Measurements from ENCODE around the gene CSNK1E. TPM values are rescaled to one million over a fixed set of nuclear protein-coding genes. Genes with fewer than 3 reads are reported as not detected.

CSNK1E gene
- total RNA-seq, 2 donors from 2014 or later, result 98.1 to 140 TPM

- TF ChIP-seq CTCF (IDR thresholded peaks at IDR 0.05), result no peak
- Histone ChIP-seq H3K4me1 (ENCODE audit: control insufficient read depth in 1 of 2, low read depth in 2 of 2) (peaks cover 42 to 66% of the 10 kb centered on the region in 2 donors), H3K27me3 (replicated peaks; ENCODE audit: insufficient read depth) (no peaks in the 10 kb centered on the region), H3K9me3 (no peaks in the 10 kb centered on the region), H3K27ac (peak overlapping the region in 1 of 2 donors; percentile 27), H3K4me3 (no peak overlapping the region), H3K36me3 (no peaks in the 10 kb centered on the region)
- ATAC-seq (ENCODE audit: insufficient number of reproducible peaks, low FRiP score, low read depth), result no peak
- DNase-seq (ENCODE audit: low spot score), result no peak
Measured at GRCh38 chr22:38267086-38267485, 50.1 kb downstream of the CSNK1E start.

- Histone ChIP-seq H3K4me3 (no peak overlapping the region), H3K27ac (peak overlapping the region; percentile 14 to 45), H3K36me3 (no peaks in the 10 kb centered on the region), H3K4me1 (ENCODE audit: control insufficient read depth in 1 of 2, low read depth in 2 of 2) (peaks cover 41 to 66% of the 10 kb centered on the region in 2 donors), H3K9me3 (no peaks in the 10 kb centered on the region), H3K27me3 (replicated peaks; ENCODE audit: insufficient read depth) (no peaks in the 10 kb centered on the region)
- no peak for ATAC-seq (ENCODE audit: insufficient number of reproducible peaks, low FRiP score, low read depth)
- no peak for DNase-seq (ENCODE audit: low spot score)
- no peak for TF ChIP-seq CTCF (IDR thresholded peaks at IDR 0.05)
Measured at GRCh38 chr22:38266120-38266519, 51.1 kb downstream of the CSNK1E start.

GRCh38 chr22:38264322-38264843, 52.9 kb downstream of the CSNK1E start:
- no peak for ATAC-seq (ENCODE audit: insufficient number of reproducible peaks, low FRiP score, low read depth)
- DNase-seq (ENCODE audit: low spot score), result no peak
- H3K4me3 ChIP-seq, result no peak overlapping the region
- H3K27ac ChIP-seq, result no peak overlapping the region
- H3K4me1 ChIP-seq (ENCODE audit: control insufficient read depth in 1 of 2, low read depth in 2 of 2), result peaks cover 37 to 65% of the 10 kb centered on the region in 2 donors
- no peaks in the 10 kb centered on the region for H3K9me3 ChIP-seq
- H3K27me3 ChIP-seq (replicated peaks; ENCODE audit: insufficient read depth), result no peaks in the 10 kb centered on the region
- TF ChIP-seq CTCF (IDR thresholded peaks at IDR 0.05), result no peak
- H3K36me3 ChIP-seq, result no peaks in the 10 kb centered on the region

GRCh38 chr22:38262051-38262795, 55.0 kb downstream of the CSNK1E start:
- DNase-seq (ENCODE audit: low spot score) (no peak), ATAC-seq (ENCODE audit: insufficient number of reproducible peaks, low FRiP score, low read depth) (no peak)
- H3K27ac ChIP-seq, result peak overlapping the region; percentile 42 to 89

More at GRCh38 chr22:38262051-38262795, 55.0 kb downstream of the CSNK1E start:
- Histone ChIP-seq H3K9me3 (no peaks in the 10 kb centered on the region), H3K27me3 (replicated peaks; ENCODE audit: insufficient read depth) (no peaks in the 10 kb centered on the region), H3K4me1 (ENCODE audit: control insufficient read depth in 1 of 2, low read depth in 2 of 2) (peaks cover 37 to 71% of the 10 kb centered on the region in 2 donors), H3K4me3 (no peak overlapping the region), H3K36me3 (no peaks in the 10 kb centered on the region)
- peak; percentile 54 for TF ChIP-seq CTCF (IDR thresholded peaks at IDR 0.05)

Data from thoracic aorta (tissue), 2 donors.